Globus pallidus (tissue), 1 donor: ENCODE measurements around the gene SLC2A14.
"Not testable (repeated sequence)": the region's sequence is repeated elsewhere in the genome, so short reads cannot be mapped to it uniquely, and the experiment has no call there.

Source experiments
- DNase-seq: peaks from one replicate; pipeline ENCODE4 v3.0.0-alpha.2; 2015; ENCODE audit warnings: low spot score

Gene SLC2A14

GRCh38 chr12:7869137-7869536 is 3.6 kb downstream of the SLC2A14 start:
- no peak for DNase-seq

- DNase-seq: no peak
These were observed 4.3 kb downstream of the SLC2A14 start for GRCh38 chr12:7868391-7868790.

GRCh38 chr12:7864601-7865150 is 8.0 kb downstream of the SLC2A14 start:
- no peak for DNase-seq

- DNase-seq: not testable (repeated sequence)
These were observed 9.8 kb downstream of the SLC2A14 start for GRCh38 chr12:7862814-7863348.

GRCh38 chr12:7862301-7862700 is 10.4 kb downstream of the SLC2A14 start:
- not testable (repeated sequence) for DNase-seq

- DNase-seq: no peak
These were observed 13.2 kb downstream of the SLC2A14 start for GRCh38 chr12:7859552-7859951.

GRCh38 chr12:7857971-7858370 is 14.7 kb downstream of the SLC2A14 start:
- DNase-seq: no peak

- DNase-seq: no peak
These were observed 16.2 kb downstream of the SLC2A14 start for GRCh38 chr12:7856516-7856915.

GRCh38 chr12:7853557-7853956 is 19.2 kb downstream of the SLC2A14 start:
- no peak for DNase-seq

GRCh38 chr12:7851622-7852081 is 21.1 kb downstream of the SLC2A14 start:
- DNase-seq: not testable (repeated sequence)

GRCh38 chr12:7850099-7850498 is 22.6 kb downstream of the SLC2A14 start:
- not testable (repeated sequence) for DNase-seq

GRCh38 chr12:7848098-7848422 is 24.7 kb downstream of the SLC2A14 start:
- not testable (repeated sequence) for DNase-seq

GRCh38 chr12:7847226-7848097 is 25.3 kb downstream of the SLC2A14 start:
- DNase-seq: peak; percentile 24

GRCh38 chr12:7844116-7844515 is 28.6 kb downstream of the SLC2A14 start:
- DNase-seq: no peak

GRCh38 chr12:7843583-7843982 is 29.1 kb downstream of the SLC2A14 start:
- DNase-seq: not testable (repeated sequence)

- not testable (repeated sequence) for DNase-seq
These were observed 29.6 kb downstream of the SLC2A14 start for GRCh38 chr12:7843149-7843548.

- DNase-seq: not testable (repeated sequence)
These were observed 30.3 kb downstream of the SLC2A14 start for GRCh38 chr12:7842444-7842843.

GRCh38 chr12:7839848-7840247 is 32.9 kb downstream of the SLC2A14 start:
- not testable (repeated sequence) for DNase-seq

GRCh38 chr12:7839226-7839625 is 33.5 kb downstream of the SLC2A14 start:
- DNase-seq: peak; percentile 16

GRCh38 chr12:7837366-7837765 is 35.3 kb downstream of the SLC2A14 start:
- DNase-seq: no peak

- DNase-seq: no peak
These were observed 36.9 kb downstream of the SLC2A14 start for GRCh38 chr12:7835766-7836165.

GRCh38 chr12:7835116-7835515 is 37.6 kb downstream of the SLC2A14 start:
- no peak for DNase-seq

- DNase-seq: no peak
These were observed 38.0 kb downstream of the SLC2A14 start for GRCh38 chr12:7834701-7835100.
